ENCODE measurements around the gene UTP25.

- no peak; the same call in 1 of the 2 replicates for TF ChIP-seq TOX (CRISPR knock-in tag; IDR thresholded peaks at IDR 0.05; ENCODE audit: borderline replicate concordance)
- no peak for TF ChIP-seq CREB5 (CRISPR knock-in tag; IDR thresholded peaks at IDR 0.05; ENCODE audit: low read depth)
- TF ChIP-seq RARB (CRISPR knock-in tag; IDR thresholded peaks at IDR 0.05) = no peak
- TF ChIP-seq ARNTL (CRISPR knock-in tag; IDR thresholded peaks at IDR 0.05; ENCODE audit: borderline replicate concordance, low read depth) = no peak
- TF ChIP-seq ZFP30 (CRISPR knock-in tag; IDR thresholded peaks at IDR 0.05) = no peak
Measured at GRCh38 chr1:209823143-209824041, 4.4 kb upstream of the UTP25 start.
